ENCODE results near the gene SH2D1B. TPM values are rescaled to one million over a fixed set of nuclear protein-coding genes. Genes with fewer than 3 reads are reported as not detected.

SH2D1B gene
- polyA plus RNA-seq, 1 of the 3 experiments (the other 2 are of a cell fraction): not detected

DNA sequence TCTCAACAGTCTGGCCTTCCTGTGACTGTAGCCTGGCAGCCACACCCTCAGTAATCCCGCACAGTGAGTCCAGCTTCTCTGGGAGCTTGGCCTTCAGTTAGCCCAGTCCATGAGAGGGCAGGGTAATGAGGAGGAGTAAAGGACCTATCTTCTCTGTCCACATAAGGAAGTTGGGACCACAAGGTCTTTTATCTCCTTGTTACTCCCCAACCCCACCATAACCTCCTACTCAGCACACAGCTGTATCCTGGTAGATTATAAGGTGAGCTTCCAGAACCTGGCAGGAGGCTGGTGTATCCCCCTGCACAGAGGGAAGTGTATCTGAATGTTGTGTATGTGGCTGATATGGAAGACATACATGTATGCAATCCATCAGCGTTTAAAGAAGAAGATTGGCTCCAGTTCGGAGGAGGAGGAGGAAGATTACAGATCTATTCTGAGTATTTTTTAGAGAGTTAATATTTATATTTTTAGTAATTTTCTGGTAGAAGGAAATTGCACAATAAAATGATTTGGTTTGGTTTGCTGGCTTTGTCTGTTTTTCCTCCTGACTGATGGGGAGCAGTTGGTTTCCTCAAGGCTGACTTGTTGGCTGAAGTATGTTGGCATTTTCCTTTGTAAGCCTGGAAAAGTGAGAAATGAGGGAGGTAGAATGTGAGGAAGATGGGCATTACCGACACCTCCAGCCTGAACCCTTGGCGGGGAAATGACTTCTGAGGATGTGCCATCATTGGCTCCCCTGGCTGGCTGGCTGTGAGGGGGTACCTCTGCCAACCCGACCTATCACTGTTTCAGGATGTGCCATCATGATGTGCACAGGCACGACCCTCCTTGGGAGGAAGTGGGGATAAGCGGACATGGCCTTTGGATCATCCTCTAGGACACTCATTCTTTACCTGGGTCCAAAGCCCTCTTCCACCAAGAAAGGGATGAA lies 25.4 kb downstream of the SH2D1B start:
- peaks cover 0 to 19% of the 10 kb centered on the region in 2 experiments; a peak in 1 of 4 replicates for H3K4me1 ChIP-seq (ENCODE audit: control insufficient read depth in 1 of 2, insufficient read depth in 2 of 2, low read depth in 1 of 2, low read length in 1 of 2)
- no peak overlapping the region for H2AFZ ChIP-seq (ENCODE audit: low read depth)
- H3K9me3 ChIP-seq: no peaks in the 10 kb centered on the region
- H3K27ac ChIP-seq (ENCODE audit: low read depth in 2 of 2, low read length in 1 of 2): no peak overlapping the region
- H3K36me3 ChIP-seq (replicated peaks in 1 of 2; ENCODE audit: control insufficient read depth in 1 of 2, insufficient read depth in 2 of 2, low read length in 1 of 2): no peaks in the 10 kb centered on the region
- H3K9me2 ChIP-seq: no peaks in the 10 kb centered on the region
- peaks cover 4% of the 10 kb centered on the region; the same call in 1 of the 2 replicates for H3K27me3 ChIP-seq (ENCODE audit: insufficient read depth)
- TF ChIP-seq EP300 (IDR thresholded peaks at IDR 0.05; ENCODE audit: borderline replicate concordance in 1 of 2, low read depth in 1 of 2, low read length in 1 of 2): no peak
- TF ChIP-seq, protein P1, sequence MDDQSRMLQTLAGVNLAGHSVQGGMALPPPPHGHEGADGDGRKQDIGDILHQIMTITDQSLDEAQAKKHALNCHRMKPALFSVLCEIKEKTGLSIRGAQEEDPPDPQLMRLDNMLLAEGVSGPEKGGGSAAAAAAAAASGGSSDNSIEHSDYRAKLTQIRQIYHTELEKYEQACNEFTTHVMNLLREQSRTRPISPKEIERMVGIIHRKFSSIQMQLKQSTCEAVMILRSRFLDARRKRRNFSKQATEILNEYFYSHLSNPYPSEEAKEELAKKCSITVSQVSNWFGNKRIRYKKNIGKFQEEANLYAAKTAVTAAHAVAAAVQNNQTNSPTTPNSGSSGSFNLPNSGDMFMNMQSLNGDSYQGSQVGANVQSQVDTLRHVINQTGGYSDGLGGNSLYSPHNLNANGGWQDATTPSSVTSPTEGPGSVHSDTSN (IDR thresholded peaks at IDR 0.05): no peak
- TF ChIP-seq CHD2 (IDR thresholded peaks at IDR 0.05; ENCODE audit: low read length, partially characterized antibody): no peak
- TF ChIP-seq EZH2phosphoT487 (IDR thresholded peaks at IDR 0.05; ENCODE audit: borderline replicate concordance, low read depth): no peak
- TF ChIP-seq GATA2 (CRISPR knock-in tag; IDR thresholded peaks at IDR 0.05): no peak
- TF ChIP-seq TEAD4 (IDR thresholded peaks at IDR 0.05; ENCODE audit: borderline replicate concordance, insufficient read depth): no peak
- TF ChIP-seq, protein P2, sequence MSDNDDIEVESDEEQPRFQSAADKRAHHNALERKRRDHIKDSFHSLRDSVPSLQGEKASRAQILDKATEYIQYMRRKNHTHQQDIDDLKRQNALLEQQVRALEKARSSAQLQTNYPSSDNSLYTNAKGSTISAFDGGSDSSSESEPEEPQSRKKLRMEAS (IDR thresholded peaks at IDR 0.05; ENCODE audit: low read depth): no peak
- no peak for TF ChIP-seq SMC3 (IDR thresholded peaks at IDR 0.05; ENCODE audit: low read depth, low read length)
- TF ChIP-seq, protein P3, sequence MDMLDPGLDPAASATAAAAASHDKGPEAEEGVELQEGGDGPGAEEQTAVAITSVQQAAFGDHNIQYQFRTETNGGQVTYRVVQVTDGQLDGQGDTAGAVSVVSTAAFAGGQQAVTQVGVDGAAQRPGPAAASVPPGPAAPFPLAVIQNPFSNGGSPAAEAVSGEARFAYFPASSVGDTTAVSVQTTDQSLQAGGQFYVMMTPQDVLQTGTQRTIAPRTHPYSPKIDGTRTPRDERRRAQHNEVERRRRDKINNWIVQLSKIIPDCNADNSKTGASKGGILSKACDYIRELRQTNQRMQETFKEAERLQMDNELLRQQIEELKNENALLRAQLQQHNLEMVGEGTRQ (IDR thresholded peaks at IDR 0.05; ENCODE audit: borderline replicate concordance, low read depth, low read length): no peak
- TF ChIP-seq, protein P4, sequence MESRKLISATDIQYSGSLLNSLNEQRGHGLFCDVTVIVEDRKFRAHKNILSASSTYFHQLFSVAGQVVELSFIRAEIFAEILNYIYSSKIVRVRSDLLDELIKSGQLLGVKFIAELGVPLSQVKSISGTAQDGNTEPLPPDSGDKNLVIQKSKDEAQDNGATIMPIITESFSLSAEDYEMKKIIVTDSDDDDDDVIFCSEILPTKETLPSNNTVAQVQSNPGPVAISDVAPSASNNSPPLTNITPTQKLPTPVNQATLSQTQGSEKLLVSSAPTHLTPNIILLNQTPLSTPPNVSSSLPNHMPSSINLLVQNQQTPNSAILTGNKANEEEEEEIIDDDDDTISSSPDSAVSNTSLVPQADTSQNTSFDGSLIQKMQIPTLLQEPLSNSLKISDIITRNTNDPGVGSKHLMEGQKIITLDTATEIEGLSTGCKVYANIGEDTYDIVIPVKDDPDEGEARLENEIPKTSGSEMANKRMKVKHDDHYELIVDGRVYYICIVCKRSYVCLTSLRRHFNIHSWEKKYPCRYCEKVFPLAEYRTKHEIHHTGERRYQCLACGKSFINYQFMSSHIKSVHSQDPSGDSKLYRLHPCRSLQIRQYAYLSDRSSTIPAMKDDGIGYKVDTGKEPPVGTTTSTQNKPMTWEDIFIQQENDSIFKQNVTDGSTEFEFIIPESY (IDR thresholded peaks at IDR 0.05; ENCODE audit: borderline replicate concordance, low read depth): no peak
- TF ChIP-seq, protein P5, sequence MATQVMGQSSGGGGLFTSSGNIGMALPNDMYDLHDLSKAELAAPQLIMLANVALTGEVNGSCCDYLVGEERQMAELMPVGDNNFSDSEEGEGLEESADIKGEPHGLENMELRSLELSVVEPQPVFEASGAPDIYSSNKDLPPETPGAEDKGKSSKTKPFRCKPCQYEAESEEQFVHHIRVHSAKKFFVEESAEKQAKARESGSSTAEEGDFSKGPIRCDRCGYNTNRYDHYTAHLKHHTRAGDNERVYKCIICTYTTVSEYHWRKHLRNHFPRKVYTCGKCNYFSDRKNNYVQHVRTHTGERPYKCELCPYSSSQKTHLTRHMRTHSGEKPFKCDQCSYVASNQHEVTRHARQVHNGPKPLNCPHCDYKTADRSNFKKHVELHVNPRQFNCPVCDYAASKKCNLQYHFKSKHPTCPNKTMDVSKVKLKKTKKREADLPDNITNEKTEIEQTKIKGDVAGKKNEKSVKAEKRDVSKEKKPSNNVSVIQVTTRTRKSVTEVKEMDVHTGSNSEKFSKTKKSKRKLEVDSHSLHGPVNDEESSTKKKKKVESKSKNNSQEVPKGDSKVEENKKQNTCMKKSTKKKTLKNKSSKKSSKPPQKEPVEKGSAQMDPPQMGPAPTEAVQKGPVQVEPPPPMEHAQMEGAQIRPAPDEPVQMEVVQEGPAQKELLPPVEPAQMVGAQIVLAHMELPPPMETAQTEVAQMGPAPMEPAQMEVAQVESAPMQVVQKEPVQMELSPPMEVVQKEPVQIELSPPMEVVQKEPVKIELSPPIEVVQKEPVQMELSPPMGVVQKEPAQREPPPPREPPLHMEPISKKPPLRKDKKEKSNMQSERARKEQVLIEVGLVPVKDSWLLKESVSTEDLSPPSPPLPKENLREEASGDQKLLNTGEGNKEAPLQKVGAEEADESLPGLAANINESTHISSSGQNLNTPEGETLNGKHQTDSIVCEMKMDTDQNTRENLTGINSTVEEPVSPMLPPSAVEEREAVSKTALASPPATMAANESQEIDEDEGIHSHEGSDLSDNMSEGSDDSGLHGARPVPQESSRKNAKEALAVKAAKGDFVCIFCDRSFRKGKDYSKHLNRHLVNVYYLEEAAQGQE (IDR thresholded peaks at IDR 0.05; ENCODE audit: low read depth, low read length): no peak
- H4K20me1 ChIP-seq (ENCODE audit: insufficient read depth): no peaks in the 10 kb centered on the region
- no peaks in the 10 kb centered on the region for H3F3A ChIP-seq (replicated peaks; ENCODE audit: insufficient read depth)
- H3K4me3 ChIP-seq (ENCODE audit: low read depth in 2 of 2, low read length in 1 of 2): no peak overlapping the region
- no peak for DNase-seq
- H3K9ac ChIP-seq: no peak overlapping the region
- POLR2A ChIA-PET: no interaction called here
- 41% methylated on average over 8 of the region's 8 CpGs for WGBS (ENCODE audit: low lambda C conversion rate)
- CTCF ChIA-PET: interaction anchor here (0.5 to 2.6 kb wide), 3 partner anchors 29 to 330 kb away, joined by 3 to 12 read pairs (median 5); no protein-coding TSS in a partner anchor
- no peaks in the 10 kb centered on the region for H3K79me2 ChIP-seq (ENCODE audit: insufficient read depth)
- H3K4me2 ChIP-seq: no peak overlapping the region

All from SK-N-SH (cell line).